AG04449 (cell line): Measurements from ENCODE around the gene PDCD7.

Experiments
- CTCF ChIA-PET: fragments of 350-600 bp; formaldehyde crosslinking; extraction: SDS; loops from one replicate; lab custom pipeline; 2021; ENCODE audit warnings: antibody characterized with exemption; lab: Yijun Ruan, JAX
- POLR2A ChIA-PET: fragments of 400-600, 350-600 bp; formaldehyde crosslinking; extraction: SDS; loops from one replicate; lab custom pipeline; 2020; ENCODE audit warnings: antibody characterized with exemption, inconsistent platforms; lab: Yijun Ruan, JAX
- DNase-seq: peaks from one replicate; pipeline ENCODE4 v3.0.0-alpha.2; 2010; ENCODE audit warnings: low read depth, low spot score
- H3K4me3 ChIP-seq: 2 replicates; pipeline ENCODE4 v1.5.1; 2011; ENCODE audit warnings: low read depth, mild to moderate bottlenecking, control low read depth, low read length
- CTCF ChIP-seq: IDR thresholded peaks from one replicate; pipeline ENCODE4 v1.5.1; 2011; ENCODE audit warnings: mild to moderate bottlenecking, moderate library complexity, low read length, control low read depth, inconsistent platforms; ENCODE audit not compliant: insufficient read depth; ENCODE audit errors: missing control alignments

Gene PDCD7

GRCh38 chr15:65134538-65134937 lies 930 bp upstream of the PDCD7 start:
- POLR2A ChIA-PET = no interaction called here
- no peak for TF ChIP-seq CTCF
- no peak for DNase-seq
- CTCF ChIA-PET = interaction anchor here (1.1 to 1.4 kb wide), 2 partner anchors 10 to 33 kb away, joined by 4 to 5 read pairs; no protein-coding TSS in a partner anchor
- H3K4me3 ChIP-seq = no peak overlapping the region

- no peak for DNase-seq
- peak overlapping the region; percentile 72 for H3K4me3 ChIP-seq
- TF ChIP-seq CTCF = no peak
- ChIA-PET CTCF (interaction anchor here (0.7 to 1.1 kb wide), 2 partner anchors 9 to 99 kb away, joined by 4 to 5 read pairs; no protein-coding TSS in a partner anchor), POLR2A (no interaction called here)
These were observed 595 bp downstream of the PDCD7 start for GRCh38 chr15:65132878-65133547.

DNA sequence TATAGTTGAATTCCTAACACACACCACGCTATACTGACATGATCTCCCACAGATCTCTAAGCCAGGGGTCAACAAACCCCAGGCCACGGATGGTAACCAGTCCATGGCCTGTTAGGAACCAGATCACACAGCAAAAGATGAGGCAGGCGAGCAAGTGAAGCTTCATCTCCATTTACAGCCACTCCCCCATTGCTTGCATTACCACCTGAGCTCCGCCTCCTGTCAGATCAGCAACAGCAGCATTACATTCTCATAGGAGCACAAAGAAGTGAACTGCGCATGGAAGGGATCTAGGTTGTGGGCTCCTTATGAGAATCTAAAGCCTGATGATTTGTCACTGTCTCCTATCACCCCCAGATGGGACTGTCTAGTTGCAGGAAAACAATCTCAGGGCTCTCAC lies 2.7 kb downstream of the PDCD7 start:
- no peak overlapping the region for H3K4me3 ChIP-seq
- no peak for TF ChIP-seq CTCF
- DNase-seq = no peak
- ChIA-PET POLR2A (no interaction called here), CTCF (interaction anchor here (1.6 kb wide), 1 partner anchor 30 kb away, joined by 5 read pairs; no protein-coding TSS in a partner anchor)

GRCh38 chr15:65115542-65115941 lies 18.1 kb downstream of the PDCD7 start:
- ChIA-PET CTCF (interaction anchor here (0.9 to 7.8 kb wide), 4 partner anchors 9 to 62 kb away, joined by 3 to 79 read pairs (median 10); no protein-coding TSS in a partner anchor), POLR2A (no interaction called here)
- H3K4me3 ChIP-seq = no peak overlapping the region
- no peak for DNase-seq
- no peak for TF ChIP-seq CTCF

DNA sequence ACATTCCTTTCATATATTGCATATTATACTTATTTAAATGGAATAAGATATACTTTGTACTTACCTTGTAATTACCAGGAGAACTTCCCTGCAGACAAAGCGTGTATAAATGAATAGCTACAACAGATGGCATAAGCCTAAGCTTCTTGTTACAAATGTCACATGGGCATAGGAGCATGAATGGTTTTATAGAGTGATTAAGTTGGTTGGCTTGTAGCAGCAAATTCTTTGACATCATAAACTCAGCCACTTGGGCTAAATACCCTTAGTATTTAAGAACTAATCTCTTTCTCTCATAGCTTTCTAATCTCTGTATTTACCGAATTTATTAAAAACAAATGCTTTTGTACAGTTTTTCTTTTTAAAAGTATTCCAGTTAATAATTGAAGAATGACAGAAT lies 18.5 kb downstream of the PDCD7 start, which contains the start of gene UBAP1L:
TSS of gene UBAP1L (minus strand) at position 115 of the 400 bp plus-strand sequence. CDS start 8,985 bp downstream, outside the sequence.
- ChIA-PET CTCF (interaction anchor here (0.9 to 7.8 kb wide), 5 partner anchors 9 to 62 kb away, joined by 4 to 79 read pairs (median 4); no protein-coding TSS in a partner anchor), POLR2A (no interaction called here)
- DNase-seq = no peak
- TF ChIP-seq CTCF = no peak
- H3K4me3 ChIP-seq = no peak within 1 kb of the TSS

DNA sequence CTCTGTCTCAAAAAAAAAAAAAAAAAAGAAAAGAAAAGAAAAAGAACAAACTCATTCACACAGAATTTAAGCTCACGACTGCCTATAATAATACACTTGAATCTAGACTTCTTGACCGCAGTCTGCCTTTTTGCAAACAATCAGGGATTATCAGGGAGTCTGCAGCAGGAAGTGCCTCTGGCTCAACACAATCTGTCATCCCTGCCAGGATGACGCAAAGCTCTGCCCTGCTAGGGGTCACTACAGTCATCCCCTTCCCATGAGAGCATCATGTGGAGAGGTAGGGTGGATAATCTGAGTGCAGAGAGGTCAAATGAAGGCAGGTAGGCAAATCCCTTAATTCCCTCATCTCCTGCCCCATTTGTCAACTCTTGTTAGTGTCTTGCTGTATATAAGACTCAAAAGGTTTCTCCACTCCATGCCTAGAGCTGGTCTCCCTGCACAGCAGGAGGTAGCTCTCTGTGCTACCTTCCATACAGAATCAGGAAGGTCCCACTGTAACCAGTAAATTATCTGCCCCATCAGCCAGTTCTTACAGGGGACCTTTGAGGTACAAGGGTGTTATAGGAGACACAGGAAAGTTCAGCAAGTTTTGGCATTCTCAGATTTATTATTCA lies 22.8 kb downstream of the PDCD7 start:
- no peak for TF ChIP-seq CTCF
- ChIA-PET POLR2A (no interaction called here), CTCF (interaction anchor here (7.8 kb wide), 1 partner anchor 9 kb away, joined by 79 read pairs; no protein-coding TSS in a partner anchor)
- DNase-seq = no peak
- no peak overlapping the region for H3K4me3 ChIP-seq
